Measurements from ENCODE around the gene FANCE. TPM values are rescaled to one million over a fixed set of nuclear protein-coding genes. Genes with fewer than 3 reads are reported as not detected.
"Not testable (repeated sequence)": the region's sequence is repeated elsewhere in the genome, so short reads cannot be mapped to it uniquely, and the experiment has no call there.

FANCE gene
- total RNA-seq, 1 experiment from 2014 or later: 19.2 TPM

DNA sequence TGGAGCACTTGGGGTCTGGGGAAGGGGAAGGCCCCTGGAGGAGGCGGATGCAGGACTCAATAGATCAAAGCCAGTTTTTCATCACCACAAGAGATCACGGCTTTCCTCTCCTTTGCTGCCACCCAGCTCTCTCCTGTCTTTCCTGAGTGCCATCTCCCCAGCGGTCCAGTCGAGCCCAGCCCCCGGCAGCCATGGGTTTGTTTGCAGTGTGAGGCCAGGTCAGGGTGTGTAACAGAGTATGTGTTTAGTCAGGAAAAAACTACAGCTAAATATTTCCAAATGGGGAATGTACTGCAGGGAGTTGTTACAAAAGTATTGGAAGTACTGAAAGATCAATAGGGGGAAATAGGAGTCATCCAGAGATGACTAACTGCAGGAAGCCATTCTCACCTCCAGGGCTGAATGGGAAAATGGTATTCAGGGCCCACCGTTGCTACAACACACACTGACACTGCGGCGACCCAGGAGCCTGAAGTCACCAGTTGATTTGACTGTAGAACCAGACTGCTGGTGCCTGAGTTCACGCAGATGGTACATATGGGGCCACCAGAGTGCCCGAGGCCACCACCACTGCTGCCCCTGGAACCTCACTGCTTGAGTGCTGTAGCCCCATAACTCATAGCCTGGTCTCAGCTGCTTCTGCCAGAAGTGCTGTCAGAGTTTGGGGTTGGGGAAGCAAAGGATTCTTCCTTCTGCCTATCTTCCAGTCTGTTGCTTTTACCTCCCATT lies 23.6 kb upstream of the FANCE start:
- CTCF ChIA-PET: no interaction called here
- Histone ChIP-seq H3K27me3 (replicated peaks; ENCODE audit: insufficient read depth, low read depth, low read length, poor library complexity) (no peaks in the 10 kb centered on the region), H3K36me3 (ENCODE audit: insufficient read depth, low read length, poor library complexity, severe bottlenecking) (no peaks in the 10 kb centered on the region), H3K4me3 (ENCODE audit: low read depth, low read length, poor library complexity, severe bottlenecking) (no peak overlapping the region), H3K9me3 (ENCODE audit: low read depth, low read length, poor library complexity, severe bottlenecking) (no peaks in the 10 kb centered on the region), H3K27ac (ENCODE audit: low read depth, low read length, poor library complexity, severe bottlenecking) (no peak overlapping the region), H3K4me1 (ENCODE audit: insufficient read depth, low read length, poor library complexity, severe bottlenecking) (no peaks in the 10 kb centered on the region)
- no TSS peak for BruUV-seq (replicated peaks)
- TF ChIP-seq, protein P1, sequence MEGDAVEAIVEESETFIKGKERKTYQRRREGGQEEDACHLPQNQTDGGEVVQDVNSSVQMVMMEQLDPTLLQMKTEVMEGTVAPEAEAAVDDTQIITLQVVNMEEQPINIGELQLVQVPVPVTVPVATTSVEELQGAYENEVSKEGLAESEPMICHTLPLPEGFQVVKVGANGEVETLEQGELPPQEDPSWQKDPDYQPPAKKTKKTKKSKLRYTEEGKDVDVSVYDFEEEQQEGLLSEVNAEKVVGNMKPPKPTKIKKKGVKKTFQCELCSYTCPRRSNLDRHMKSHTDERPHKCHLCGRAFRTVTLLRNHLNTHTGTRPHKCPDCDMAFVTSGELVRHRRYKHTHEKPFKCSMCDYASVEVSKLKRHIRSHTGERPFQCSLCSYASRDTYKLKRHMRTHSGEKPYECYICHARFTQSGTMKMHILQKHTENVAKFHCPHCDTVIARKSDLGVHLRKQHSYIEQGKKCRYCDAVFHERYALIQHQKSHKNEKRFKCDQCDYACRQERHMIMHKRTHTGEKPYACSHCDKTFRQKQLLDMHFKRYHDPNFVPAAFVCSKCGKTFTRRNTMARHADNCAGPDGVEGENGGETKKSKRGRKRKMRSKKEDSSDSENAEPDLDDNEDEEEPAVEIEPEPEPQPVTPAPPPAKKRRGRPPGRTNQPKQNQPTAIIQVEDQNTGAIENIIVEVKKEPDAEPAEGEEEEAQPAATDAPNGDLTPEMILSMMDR (conservative IDR thresholded peaks at IDR 0.05; ENCODE audit: low read depth, low read length): no peak
- TF ChIP-seq EZH2 (IDR thresholded peaks at IDR 0.05; ENCODE audit: borderline replicate concordance, low read depth, low read length, poor library complexity, severe bottlenecking): no peak
- POLR2A ChIA-PET (ENCODE audit: low non-redundant PET): no interaction called here
- DNase-seq (ENCODE audit: low spot score): no peak
- intact Hi-C loops (cut with micrococcal nuclease; ENCODE audit: unreplicated experiment): no loop called here

DNA sequence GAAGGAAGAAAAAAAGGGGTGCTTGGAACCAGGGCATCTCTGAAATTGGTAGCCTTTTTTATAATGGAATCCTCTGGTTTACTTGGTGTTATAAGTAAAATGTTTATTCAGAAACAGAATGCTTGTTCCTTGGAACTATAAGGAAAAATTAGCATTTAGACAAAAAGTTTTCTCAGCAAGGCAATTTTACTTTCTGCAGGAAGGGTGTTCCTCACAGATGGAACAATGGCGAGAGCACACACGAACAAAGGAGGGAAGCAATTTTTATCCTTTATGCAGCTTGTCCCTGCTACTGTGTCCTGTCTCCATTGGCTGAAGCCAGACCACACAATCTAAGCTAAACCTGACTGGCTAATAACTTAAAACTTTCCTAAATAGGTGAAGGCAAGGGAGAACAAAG lies 22.7 kb upstream of the FANCE start:
- BruUV-seq (replicated peaks): no TSS peak
- POLR2A ChIA-PET (ENCODE audit: low non-redundant PET): no interaction called here
- H3K9me3 ChIP-seq (ENCODE audit: low read depth, low read length, poor library complexity, severe bottlenecking): no peaks in the 10 kb centered on the region
- H3K27ac ChIP-seq (ENCODE audit: low read depth, low read length, poor library complexity, severe bottlenecking): no peak overlapping the region
- TF ChIP-seq EZH2 (IDR thresholded peaks at IDR 0.05; ENCODE audit: borderline replicate concordance, low read depth, low read length, poor library complexity, severe bottlenecking): no peak
- TF ChIP-seq, protein P1 (conservative IDR thresholded peaks at IDR 0.05; ENCODE audit: low read depth, low read length): no peak
- intact Hi-C loops (cut with micrococcal nuclease; ENCODE audit: unreplicated experiment): no loop called here
- CTCF ChIA-PET: no interaction called here
- no peak overlapping the region for H3K4me3 ChIP-seq (ENCODE audit: low read depth, low read length, poor library complexity, severe bottlenecking)
- no peaks in the 10 kb centered on the region for H3K36me3 ChIP-seq (ENCODE audit: insufficient read depth, low read length, poor library complexity, severe bottlenecking)
- no peaks in the 10 kb centered on the region for H3K27me3 ChIP-seq (replicated peaks; ENCODE audit: insufficient read depth, low read depth, low read length, poor library complexity)
- DNase-seq (ENCODE audit: low spot score): no peak
- no peaks in the 10 kb centered on the region for H3K4me1 ChIP-seq (ENCODE audit: insufficient read depth, low read length, poor library complexity, severe bottlenecking)

DNA sequence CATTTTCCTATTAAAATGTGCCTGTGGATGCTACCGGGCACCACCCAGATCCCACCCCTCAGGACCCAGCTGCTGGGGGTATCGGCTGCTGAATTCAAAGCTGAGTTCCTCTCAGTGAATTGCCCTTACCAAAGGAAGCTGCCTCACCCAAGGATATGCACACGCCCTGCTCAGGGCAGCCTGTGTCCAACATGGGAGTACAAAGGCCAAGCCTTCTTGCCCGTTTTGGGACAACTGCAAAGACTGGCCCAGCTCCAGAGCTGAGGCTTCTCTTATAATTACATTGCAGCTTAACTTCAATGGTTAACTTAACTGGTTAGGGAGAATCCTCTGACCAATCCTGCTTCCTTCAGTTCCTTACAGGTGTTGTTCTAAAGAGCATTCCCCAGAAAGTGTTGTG lies 19.8 kb upstream of the FANCE start:
- Histone ChIP-seq H3K36me3 (ENCODE audit: insufficient read depth, low read length, poor library complexity, severe bottlenecking) (no peaks in the 10 kb centered on the region), H3K27ac (ENCODE audit: low read depth, low read length, poor library complexity, severe bottlenecking) (no peak overlapping the region), H3K27me3 (replicated peaks; ENCODE audit: insufficient read depth, low read depth, low read length, poor library complexity) (no peaks in the 10 kb centered on the region), H3K4me3 (ENCODE audit: low read depth, low read length, poor library complexity, severe bottlenecking) (no peak overlapping the region), H3K9me3 (ENCODE audit: low read depth, low read length, poor library complexity, severe bottlenecking) (no peaks in the 10 kb centered on the region), H3K4me1 (ENCODE audit: insufficient read depth, low read length, poor library complexity, severe bottlenecking) (no peaks in the 10 kb centered on the region)
- intact Hi-C loops (cut with micrococcal nuclease; ENCODE audit: unreplicated experiment): no loop called here
- TF ChIP-seq, protein P1 (conservative IDR thresholded peaks at IDR 0.05; ENCODE audit: low read depth, low read length): no peak
- no peak for TF ChIP-seq EZH2 (IDR thresholded peaks at IDR 0.05; ENCODE audit: borderline replicate concordance, low read depth, low read length, poor library complexity, severe bottlenecking)
- ChIA-PET POLR2A (ENCODE audit: low non-redundant PET) (interaction anchor here (0.6 kb wide), 1 partner anchor 76 kb away, joined by 4 read pairs; no protein-coding TSS in a partner anchor), CTCF (no interaction called here)
- no TSS peak for BruUV-seq (replicated peaks)
- no peak for DNase-seq (ENCODE audit: low spot score)

DNA sequence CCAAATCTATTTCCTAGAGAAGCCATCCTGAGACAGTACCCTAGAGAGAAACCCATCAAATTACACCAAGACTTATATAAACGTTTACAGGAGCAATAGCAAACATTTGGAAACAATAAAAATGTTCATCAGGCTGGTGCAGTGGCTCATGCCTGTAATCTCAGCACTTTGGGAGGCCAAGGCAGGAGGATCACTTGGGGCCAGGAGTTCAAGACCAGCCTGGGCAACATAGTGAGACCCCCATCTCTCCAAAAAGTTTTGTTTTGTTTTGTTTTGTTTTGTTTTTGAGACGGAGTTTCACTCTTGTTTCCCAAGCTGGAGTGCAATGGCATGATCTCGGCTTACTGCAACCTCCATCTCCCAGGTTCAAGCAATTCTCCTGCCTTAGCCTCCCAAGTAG lies 19.4 kb upstream of the FANCE start:
- H3K4me3 ChIP-seq (ENCODE audit: low read depth, low read length, poor library complexity, severe bottlenecking); intact Hi-C loops (cut with micrococcal nuclease; ENCODE audit: unreplicated experiment); POLR2A ChIA-PET (ENCODE audit: low non-redundant PET); H3K27ac ChIP-seq (ENCODE audit: low read depth, low read length, poor library complexity, severe bottlenecking); BruUV-seq (replicated peaks); H3K9me3 ChIP-seq (ENCODE audit: low read depth, low read length, poor library complexity, severe bottlenecking); CTCF ChIA-PET; H3K27me3 ChIP-seq (replicated peaks; ENCODE audit: insufficient read depth, low read depth, low read length, poor library complexity); H3K4me1 ChIP-seq (ENCODE audit: insufficient read depth, low read length, poor library complexity, severe bottlenecking); DNase-seq (ENCODE audit: low spot score); H3K36me3 ChIP-seq (ENCODE audit: insufficient read depth, low read length, poor library complexity, severe bottlenecking): not testable (repeated sequence)

Measured in A673 (cell line).